SW 1271 (cell line): ENCODE data around the gene NR4A1.

Experiments used
- DNase-seq, 2 experiments: peaks; one replicate each; lab custom pipeline; 2025; lab: John Stamatoyannopoulos, UW

The NR4A1 gene

DNA sequence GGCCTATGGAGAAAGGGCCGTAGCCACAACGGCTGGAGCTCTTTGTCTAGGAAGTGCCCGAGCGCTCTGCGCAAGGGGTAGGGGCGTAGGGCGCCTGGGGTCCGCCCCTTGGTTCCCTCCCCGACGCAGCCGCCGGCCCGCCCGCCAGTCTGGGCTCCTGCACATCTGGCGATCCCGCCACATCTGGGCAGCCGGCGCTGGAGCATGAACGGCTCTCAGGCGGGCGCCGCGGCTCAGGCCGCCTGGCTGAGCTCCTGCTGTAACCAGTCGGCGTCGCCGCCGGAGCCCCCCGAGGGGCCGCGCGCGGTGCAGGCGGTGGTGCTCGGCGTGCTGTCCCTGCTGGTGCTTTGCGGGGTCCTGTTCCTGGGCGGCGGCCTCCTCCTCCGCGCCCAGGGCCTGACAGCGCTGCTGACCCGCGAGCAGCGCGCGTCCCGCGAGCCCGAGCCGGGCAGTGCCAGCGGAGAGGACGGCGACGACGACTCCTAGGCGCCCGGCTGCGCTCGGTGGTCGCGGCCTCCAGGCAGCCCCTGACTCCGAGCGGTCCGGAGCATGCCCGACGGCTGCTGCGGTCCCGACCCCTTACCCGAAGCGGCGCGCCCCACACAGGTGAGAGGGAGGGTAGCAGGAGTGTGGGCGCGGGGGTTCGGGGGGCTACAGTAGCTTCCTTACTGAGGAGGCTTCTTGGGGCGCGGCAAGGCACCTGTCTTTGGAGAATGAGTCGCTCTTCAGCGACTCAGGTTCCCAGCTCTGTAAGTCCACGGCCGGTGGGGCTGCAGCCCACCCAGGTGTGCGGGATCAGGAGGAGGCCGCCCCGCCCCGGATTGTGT is 28.5 kb downstream of the NR4A1 start, which contains the start of gene SMIM41:
Gene SMIM41, plus strand, starts transcription at position 129 of the 827 bp plus-strand sequence. Its CDS starts 76 bp downstream, at position 205.
- no peak for DNase-seq

DNA sequence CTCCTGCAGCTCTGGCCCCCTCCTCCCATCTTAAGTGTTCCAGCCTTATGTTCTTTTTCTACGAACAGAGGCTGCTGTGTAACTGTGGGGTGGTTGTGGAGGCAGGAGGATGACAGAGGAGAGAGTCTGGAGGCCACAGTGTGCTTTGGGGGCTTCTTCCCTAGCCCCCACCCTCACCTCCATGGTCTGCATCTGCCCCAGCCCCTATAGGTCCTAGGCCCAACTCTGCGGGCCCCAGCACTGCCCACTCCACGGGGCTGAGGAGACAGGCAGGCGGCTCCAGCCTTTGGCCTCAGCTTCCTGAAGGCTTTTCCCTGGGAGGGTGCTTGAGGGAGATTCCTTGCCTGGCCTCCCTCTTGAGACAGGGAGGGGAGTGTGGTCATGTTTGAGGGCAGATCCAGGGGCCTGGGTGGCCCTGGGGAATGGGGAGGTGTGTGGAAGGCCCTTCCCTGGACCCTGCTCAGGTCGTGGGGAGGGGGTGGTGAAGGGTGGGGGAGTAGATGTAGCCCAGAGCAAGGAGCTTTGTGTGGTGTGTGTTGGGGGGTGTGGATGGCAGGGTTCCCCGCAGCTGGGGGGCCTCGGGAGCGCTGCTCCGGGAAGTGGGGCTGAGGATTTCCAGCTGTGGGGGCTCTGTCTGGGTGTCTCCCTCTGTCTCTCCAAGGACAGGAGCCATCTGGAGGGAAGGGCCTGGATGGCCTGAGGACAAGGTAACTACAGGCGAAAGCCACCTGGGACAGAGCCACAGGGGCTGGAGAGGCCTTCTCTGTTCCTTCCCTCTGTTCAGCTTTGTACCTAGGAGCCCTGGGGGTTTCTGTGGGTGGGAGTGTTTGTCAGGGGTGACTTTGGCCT is 29.4 kb downstream of the NR4A1 start:
- DNase-seq = no peak

DNA sequence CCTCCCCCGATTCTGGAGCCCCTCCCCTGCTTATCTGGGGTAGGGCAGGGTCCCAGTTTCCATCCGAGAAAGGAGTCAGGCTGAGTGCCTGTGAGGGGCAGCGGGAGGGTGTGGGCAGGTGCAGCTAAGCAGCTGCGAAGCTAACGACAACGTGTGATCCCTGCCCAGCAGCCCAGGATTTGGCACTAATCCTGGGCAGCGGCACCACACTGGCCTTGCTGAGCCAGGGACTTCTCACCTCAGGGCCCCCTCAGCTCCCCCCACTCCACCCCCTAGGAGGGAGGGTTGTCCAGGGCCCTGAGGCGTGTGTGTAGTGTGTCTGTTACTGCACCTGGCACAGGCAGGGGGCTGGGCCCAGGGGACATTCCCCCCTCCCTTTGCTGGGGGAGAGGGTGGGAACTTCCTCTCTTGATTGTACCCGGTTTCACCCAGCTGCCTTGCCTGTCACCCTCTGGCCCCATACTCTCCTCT is 30.1 kb downstream of the NR4A1 start:
- no peak for DNase-seq

DNA sequence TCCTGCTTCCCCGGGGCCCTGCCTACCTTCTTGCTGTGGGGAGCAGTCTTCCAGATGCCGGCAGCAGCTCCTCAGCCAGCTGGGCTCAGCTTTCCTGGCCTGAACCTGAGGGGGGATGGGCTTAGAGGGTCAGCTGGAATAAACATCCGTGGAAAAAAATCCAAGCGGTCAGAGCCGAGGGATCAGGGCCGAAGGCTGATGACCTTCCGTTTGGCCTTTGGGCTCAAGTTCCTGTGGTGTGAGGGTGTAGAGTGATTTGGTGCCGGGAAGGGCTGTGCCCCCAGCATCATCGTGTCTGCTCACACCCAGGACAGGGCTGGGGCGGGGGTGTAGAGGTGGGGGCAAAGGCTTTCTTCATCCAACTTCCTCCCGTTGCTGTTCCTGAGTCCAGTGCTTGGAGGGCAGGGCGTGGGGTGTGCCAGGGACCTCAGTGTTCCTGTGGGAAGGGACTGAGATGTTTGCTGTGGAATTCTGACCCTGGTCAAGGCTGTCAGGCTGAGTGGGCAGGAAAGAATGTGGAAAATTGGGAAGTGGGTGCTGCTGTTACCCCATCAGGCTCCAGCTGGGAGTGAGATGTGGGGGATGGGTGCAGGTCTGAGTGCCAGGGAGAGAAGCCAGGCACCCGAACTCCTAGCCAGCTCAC is 30.9 kb downstream of the NR4A1 start:
- no peak for DNase-seq

DNA sequence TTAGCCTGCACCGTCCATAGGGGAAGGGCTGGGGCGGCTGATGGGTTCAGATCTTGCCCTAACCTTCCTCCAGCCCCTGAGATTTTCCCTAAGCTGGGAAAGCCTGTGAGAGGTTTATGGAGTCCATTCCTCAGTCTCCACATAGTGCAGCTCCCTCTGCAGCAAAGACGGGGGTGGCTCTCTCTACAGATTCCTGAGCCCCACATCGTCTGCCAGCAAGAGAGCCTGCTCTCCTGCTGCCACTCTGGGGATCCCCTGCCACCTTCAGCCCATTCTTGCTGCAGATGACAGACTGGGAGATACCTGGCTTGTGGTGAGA is 31.4 kb downstream of the NR4A1 start:
- DNase-seq = no peak

DNA sequence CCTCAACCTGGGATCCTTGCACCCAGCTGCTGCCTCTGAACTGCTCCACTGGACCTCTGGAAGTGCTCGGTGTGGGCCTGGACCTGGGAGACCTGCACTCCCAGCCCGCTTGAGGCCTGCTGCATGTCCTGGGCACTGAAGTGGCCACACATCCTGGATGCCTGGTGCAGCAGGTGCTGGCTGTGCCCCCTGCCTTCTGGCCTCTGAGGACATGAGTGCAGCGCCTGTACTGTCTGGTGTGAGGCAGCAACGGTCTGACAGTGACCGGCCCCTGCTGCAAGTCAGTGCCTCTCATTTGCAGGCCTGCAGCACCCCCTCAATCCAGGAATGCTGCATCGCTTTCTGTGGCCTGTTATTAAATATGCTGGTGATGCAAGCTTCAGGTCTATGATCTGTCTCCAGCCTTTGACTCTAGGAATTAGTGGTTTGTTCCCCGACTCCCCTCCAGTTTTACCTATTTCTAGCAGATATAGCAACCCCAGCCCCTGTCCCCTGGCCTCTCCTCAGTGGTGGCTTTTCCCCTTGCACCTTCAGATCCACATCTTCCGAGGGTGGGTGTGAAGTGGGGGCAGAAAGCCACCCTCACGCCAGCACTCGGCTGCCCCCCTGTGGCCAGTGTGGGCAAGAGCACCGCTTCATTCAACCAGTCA is 31.9 kb downstream of the NR4A1 start:
- DNase-seq = peak in 1 of 2 experiments; percentile 44

DNA sequence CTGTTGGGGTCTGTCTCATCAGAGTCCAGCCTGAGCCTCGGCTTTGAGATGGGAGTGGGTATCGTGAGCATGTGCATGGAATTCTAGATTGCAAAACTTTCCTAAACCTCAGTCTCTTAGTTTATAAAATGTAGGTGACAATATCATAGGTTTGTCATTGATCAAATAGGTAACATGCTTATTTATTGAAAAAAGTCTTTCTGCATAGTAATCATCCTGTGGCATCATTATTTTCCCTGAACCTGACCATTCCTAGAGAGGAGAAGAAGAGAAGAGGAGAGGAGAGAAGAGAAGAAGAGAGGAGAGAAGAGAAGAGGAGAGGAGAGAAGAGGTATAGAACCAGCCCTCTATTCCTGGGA is 32.4 kb downstream of the NR4A1 start:
- no peak for DNase-seq

DNA sequence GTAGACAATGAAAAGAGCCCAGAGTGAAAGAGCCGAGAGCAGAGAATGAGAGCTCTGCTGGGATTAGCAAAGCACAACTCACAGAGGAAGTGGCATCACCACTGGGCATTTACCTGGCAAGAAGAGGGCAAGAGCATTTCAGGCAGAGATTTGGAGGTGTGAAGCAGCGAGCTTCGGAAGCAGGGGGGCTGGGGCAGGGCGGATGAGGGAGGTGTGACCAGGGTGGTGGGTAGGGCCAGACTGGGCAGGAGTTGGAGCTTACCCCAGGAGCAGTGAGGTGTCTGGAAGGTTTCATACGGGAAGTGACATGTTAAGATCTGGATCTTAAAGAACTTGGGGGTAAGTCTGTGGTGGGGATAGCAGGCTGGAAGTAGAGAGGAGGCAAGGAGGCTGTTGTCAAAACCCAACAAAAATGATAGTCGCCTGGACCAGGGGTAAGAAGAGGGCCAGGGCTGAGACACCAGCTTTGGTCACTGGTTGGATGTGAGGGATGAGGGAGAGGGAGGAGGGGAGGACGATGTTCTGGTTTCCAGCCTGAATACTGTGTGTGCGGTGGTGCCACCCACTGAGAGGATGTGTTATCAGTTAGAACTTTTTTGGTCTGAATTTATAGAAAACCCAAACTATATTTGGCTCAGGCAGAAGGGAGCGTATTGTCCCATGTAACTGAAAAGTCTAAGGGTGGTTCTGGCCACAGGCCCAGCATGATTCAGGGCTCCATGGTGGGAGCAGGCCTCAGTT is 33.4 kb downstream of the NR4A1 start:
- no peak for DNase-seq

DNA sequence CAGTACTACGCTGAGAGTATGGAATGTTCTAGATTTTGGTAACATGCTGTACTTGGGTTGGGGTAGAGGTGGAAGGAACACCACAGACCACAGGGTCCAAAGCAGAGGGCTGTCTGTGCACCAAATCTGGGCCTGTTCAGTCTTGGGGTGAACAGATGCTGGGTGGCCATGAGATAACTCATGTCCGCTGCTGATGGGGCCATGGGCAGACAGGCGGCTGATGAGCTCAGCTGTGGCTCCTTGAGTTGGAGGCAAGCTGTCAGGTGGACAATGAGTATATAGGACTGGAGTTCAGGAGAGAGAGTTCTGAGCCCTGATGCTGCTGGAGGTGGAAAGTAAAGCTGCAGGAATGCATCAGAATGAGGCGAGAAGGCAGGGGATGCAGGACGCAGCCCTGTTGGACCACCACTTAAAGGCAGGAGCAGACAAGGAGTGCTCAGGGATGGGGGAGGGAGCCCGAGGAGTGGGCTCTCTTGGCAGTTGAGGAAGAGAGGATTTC is 34.5 kb downstream of the NR4A1 start:
- no peak for DNase-seq

DNA sequence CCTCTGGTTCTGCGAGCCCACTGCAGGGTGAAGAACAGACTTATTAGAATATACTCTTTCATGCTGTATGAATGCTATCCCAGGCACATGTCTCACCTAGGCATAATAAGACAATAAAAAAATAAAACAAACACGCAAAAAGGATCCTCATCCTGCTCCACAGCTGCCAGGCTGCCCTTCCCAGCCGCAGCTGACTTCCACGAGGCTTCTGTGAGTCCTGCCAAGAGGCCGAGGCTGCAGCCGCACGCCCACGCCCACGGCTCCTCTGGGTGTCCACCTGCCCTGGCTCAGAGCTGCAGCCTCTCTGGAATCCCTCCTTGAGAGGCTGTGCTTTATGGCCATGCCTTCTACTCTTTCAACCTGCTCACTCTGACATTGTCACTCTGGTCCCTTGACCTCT is 35.1 kb downstream of the NR4A1 start:
- no peak for DNase-seq

DNA sequence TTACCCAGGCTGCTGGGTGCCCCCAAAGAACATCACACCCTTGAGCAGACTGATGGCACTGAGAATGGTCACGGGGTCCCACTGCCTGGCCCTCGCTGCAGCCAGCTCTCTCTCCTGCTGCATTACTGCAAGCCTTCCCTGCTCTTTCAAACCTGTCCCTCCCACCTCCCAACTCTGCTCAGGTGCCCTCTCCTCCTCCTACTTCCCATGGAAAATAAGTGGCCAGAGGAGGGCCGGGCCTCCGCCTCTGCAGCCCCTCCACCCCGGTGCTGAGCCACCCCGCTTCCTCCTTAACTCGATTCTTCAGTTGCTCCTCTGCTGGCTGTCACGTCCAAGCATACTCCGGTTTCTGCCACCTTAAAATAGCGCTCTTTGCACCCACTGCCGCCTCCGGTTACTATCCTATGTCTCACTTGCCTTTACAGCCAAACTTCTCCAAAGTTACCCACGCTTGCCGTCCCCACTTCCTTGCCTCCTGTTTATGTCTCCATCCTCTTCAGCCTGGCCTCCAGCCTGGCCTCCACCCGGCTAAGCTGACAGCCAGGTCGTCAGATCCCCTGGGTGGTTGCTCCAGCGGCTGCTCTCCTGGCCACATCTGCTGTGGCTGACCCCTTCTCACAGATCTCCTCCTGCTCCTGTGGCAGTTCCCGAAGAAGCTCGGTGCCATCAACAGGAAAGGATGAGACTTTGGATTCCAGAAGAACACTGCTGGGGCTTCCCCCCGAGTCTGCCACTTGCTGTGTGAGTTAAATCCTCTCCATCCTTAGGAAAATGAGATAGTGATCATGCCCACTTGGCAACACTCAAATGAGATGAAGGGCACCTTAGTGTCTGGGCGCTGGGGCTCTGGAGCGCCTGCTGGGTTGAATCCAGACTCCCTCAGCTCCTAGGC is 35.9 kb downstream of the NR4A1 start:
- no peak for DNase-seq

DNA sequence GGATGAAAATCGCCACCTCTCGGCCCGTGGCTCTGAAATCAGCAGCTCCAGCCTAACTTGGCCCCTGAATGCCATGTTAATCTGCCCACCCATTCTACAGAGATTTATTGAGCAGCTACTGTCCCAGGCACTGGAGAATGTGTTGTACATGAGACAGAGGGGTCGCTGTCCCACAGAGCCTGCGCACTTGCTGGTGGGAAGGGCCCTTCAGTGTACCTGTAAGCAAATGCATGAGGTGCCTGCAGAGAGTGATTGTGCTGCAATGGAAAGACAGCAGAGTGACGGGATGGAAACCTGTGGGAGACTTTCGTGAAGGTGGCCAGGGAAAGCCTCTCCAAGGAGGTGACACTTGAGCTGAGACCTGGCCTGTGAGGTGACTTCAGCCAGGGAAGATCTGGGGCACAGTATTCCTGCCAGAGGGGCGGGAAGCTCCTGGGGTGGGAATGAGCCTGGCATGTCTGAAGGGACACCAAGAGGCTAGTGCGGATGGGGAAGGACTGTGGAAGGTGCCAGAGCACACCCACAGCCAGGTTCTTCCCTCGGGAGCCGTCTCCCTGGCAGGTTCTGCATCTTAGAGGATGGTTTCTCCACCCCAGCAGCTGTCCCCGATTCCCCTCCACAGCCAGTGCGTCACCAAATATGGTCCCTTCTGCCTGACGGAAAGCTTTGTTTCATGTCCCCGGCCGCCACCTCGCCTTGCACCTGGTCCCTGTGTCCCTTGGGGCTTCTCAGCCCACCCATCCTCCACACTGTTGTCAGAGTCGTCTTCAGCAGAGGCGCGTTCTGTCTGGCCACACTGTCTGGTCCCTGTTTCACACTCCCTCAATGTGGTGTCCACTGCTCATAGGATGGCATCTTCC is 36.9 kb downstream of the NR4A1 start:
- DNase-seq = no peak

DNA sequence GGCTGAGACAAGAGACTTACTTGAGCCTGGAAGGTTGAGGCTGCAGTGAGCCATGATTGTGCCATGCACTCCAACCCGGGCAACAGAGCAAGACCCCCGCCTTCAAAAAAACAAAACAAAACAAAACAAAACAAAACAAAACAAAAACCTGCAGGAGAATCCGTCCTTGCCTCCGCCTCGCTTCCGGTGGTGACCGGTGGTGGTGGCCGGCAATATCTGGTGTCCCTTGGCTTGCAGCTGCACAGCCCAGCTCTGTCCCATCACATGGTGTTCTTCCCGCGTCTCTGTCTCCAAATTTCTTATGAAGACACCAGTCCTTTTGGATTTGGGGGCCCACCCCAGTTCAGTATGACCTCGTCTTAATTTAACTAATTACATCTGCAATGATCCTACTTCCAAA is 38.2 kb downstream of the NR4A1 start:
- DNase-seq = no peak

DNA sequence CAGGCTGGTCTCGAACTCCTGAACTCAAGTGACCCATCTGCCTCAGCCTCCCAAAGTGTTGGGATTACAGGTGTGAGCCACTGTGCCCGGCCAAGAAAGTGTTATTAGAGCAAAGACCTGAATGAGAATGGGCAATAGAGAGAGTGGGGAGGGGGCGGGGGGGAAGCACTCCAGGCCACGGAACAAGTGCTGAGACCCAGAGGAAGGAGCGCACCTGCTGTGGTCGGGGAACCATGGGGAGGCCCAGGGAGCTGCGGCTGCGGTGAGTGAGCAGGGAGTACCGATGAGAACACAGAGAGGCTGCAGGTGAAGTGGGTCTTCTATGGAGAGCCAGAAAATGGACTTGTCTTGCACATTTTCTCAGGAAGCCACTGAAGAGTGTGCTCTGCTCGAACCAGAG is 39.0 kb downstream of the NR4A1 start:
- no peak for DNase-seq

DNA sequence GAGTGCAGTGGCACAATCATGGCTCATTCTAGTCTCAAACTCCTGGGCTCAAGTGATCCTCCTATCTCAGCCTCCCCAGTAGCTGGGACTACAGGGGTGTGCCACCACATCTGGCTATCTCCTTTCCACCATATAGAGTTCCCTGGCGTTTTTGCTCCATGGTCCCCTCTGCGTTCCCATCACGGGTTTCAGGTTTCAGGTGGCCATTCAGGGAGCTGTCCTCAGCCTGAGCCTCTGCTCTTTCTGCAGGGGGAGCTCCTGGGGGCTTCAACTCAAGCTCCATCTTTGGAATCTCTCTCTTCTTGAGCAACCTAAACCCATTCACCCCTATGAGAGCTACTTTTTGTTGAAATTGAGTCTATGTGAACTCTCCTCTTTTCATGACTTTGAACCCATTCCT is 39.8 kb downstream of the NR4A1 start:
- DNase-seq = no peak

DNA sequence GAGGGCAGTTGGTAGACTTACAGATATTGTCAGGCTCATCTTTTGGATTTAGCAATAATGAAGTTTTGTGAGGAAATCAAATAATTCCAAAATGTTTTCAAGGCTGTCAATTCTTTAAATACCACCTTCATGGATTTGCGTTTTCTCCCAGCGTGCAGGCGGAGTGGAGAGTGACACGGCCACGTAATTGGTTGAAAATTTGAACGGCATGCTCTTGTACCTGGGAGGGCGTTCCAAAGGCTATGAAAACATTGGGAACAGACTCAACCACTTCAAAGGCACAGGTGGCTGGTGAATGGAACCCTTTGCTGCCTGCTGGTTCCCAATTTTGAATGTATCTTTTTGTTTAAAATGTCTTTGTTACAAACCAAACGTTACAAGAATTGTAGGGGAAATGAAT is 40.6 kb downstream of the NR4A1 start:
- no peak for DNase-seq

DNA sequence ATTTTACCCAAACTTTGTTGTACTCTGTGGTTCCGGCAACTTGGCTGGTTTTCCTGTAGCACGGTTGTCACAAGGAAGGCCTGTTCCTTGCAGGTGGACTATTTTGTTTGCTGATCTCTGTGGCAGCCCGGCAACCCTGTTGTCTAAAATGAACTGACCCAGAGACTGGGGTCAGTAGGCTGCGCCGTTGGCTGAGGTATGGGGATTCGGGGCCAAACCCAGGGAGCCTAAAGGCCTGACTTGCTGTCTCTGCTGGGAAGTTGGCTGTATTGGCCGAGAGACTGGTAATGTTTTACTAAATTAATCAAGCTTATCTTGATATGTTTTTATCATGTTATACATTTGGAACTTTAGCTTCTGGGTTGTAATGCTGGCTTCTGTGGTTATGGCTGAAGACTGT is 42.1 kb downstream of the NR4A1 start:
- DNase-seq = no peak

DNA sequence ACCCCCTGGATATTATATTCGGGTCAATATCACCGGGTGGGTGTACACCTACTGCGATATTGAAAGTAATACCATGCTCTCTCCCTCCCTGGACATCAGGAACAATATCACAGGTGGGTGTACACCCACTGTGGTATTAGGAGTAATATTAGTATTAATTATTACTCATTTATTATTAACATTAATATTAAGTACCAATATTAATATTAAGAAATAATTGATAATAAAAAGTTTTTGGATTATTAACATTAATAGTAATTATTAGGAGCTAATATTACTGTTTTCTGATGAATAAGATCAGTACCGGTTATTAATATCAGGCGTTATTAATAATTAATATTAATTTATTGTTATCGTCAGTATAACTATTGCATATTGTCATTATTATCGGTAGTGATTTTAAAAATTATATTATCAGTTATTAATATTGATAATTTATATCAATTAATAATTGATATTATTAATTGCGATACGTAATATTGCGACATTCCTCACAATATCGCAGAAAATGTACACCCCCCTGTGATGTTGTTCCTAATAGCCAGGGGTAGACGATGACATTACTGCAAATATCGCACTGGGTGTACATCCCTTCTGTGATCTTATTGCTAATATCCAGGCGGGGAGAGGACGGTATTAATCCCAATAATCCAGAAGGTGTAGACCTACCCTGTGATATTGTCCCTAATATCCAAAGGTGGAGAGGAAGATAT is 45.2 kb downstream of the NR4A1 start:
- DNase-seq = no peak
